Stomach (tissue), 9 donors: ENCODE results near the gene PPP1R12B. TPM values are rescaled to one million over a fixed set of nuclear protein-coding genes. Genes with fewer than 3 reads are reported as not detected.
A peak's percentile ranks its signal among the peaks of the same experiment; 100 is the strongest.
"Not testable (repeated sequence)": the region's sequence is repeated elsewhere in the genome, so short reads cannot be mapped to it uniquely, and the experiment has no call there.

Experiments
- DNase-seq, 2 donors: peaks; one replicate each; pipeline versions ENCODE4 v3.0.0 to v3.0.0-alpha.2; 2013 to 2019
- H3K27ac ChIP-seq, 5 donors: fragments of 200-600 bp in 4 of 5; sonication (generic) in 4 of 5; one replicate each; pipeline ENCODE4 v1.5.1; 2013 to 2019; ENCODE audit warnings: mild to moderate bottlenecking in 1 of 5, moderate library complexity in 1 of 5
- H3K27me3 ChIP-seq, 3 donors: fragments of 200-600 bp; sonication (generic); one replicate each; pipeline ENCODE4 v1.5.1; 2017 to 2019; ENCODE audit warnings: mixed run types in 1 of 3
- H3K36me3 ChIP-seq, 4 donors: fragments of 200-600 bp; sonication (generic); 1 replicate in 3 of 4; 2 replicates in 1 of 4; pipeline ENCODE4 v1.5.1; 2016 to 2019
- H3K4me1 ChIP-seq, 4 donors: fragments of 200-600 bp; sonication (generic); one replicate each; pipeline ENCODE4 v1.5.1; 2016 to 2019
- H3K4me3 ChIP-seq, 4 donors: fragments of 200-600 bp; sonication (generic) in 3 of 4; one replicate each; pipeline ENCODE4 v1.5.1; 2016 to 2019; ENCODE audit warnings: mild to moderate bottlenecking in 1 of 4
- H3K9me3 ChIP-seq, 4 donors: fragments of 200-600 bp; sonication (generic); one replicate each; pipeline ENCODE4 v1.5.1; 2016 to 2019
- EP300 ChIP-seq: sonication (generic); formaldehyde crosslinking; IDR thresholded peaks from one replicate; pipeline ENCODE4 v1.6.1; 2017; ENCODE audit warnings: antibody characterized with exemption
- POLR2A ChIP-seq, 4 donors: fragments of 450-650 bp; IDR thresholded peaks; one replicate each; pipeline ENCODE4 v1.6.1; 2016; ENCODE audit warnings: antibody characterized with exemption in 4 of 4, control low read depth in 2 of 4, mild to moderate bottlenecking in 1 of 4, moderate library complexity in 1 of 4
- POLR2AphosphoS5 ChIP-seq, 3 donors: sonication (generic); formaldehyde crosslinking; IDR thresholded peaks; one replicate each; pipeline ENCODE4 v1.6.1; 2016; ENCODE audit warnings: antibody characterized with exemption in 3 of 3
- WGBS, 5 donors: extraction: QIAGEN DNeasy Blood & Tissue Kit in 3 of 5; methylation state at CpG; one replicate each; pipeline versions ENCODE4 v1.1.5 to v1.1.7; 2013 to 2018; 5-methylcytosine and 5-hydroxymethylcytosine counted together
- intact Hi-C: fragments of 100-400 bp; cut with DNase I; formaldehyde crosslinking; loops from one replicate; pipeline ENCODE4 v1.15.1; 2023; ENCODE audit warnings: low total_unique reads
- polyA plus RNA-seq, 3 donors: library from polyadenylated mRNA; stranded (reverse); fragments of 200-250 nt; gene quantifications; one replicate each; pipeline ENCODE4 v1.2.3, GENCODE V29; 2013
- total RNA-seq, 5 donors: library from RNA; depleted of rRNA; stranded (reverse); fragments of >200 nt; gene quantifications; one replicate each; pipeline versions ENCODE4 v1.1.0 to v1.2.3, GENCODE V29; 2014 to 2016
- TF ChIP-seq, protein P1 (sequence below), 7 experiments: fragments of 450-650 bp in 4 of 7; fragments of 200-600 bp in 3 of 7; sonication (generic) in 3 of 7; IDR thresholded peaks; one replicate each; pipeline ENCODE4 v1.5.1; 2016 to 2019; ENCODE audit warnings: antibody characterized with exemption in 7 of 7, control low read depth in 2 of 7, mild to moderate bottlenecking in 1 of 7
- donor health status: healthy with polysubstance abuse.
- donor health status: Bipolar disorder and iron deficiency.
- donor health status: healthy.

PPP1R12B gene
- total and polyA plus RNA-seq, 8 donors = 9.7 to 352 (median 96.0) TPM

DNA sequence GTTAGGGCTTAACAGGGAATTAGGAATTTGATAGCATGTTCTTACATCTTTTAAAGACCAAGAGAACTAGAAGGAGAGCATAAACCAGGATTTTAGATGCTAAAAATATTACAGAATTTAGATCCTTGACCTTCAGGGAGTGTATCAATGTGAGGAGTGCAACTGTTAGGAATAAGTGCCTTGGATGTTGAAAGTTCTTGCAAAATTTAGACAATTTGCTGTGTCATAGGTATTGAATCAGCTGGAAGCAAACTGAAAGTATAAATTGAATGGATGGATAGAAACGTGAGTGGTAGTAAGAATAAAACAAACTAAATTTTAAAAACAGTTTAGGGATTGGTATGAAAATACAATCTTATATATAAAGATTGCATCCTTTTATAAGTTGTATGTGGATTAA lies 27.7 kb downstream of the PPP1R12B start:
- intact Hi-C loops = no loop called here
- Histone ChIP-seq H3K9me3 (no peaks in the 10 kb centered on the region), H3K36me3 (no peaks in the 10 kb centered on the region), H3K4me1 (peaks cover 0 to 28% (median 9%) of the 10 kb centered on the region in 4 donors), H3K4me3 (no peak overlapping the region), H3K27me3 (no peaks in the 10 kb centered on the region), H3K27ac (no peak overlapping the region)
- DNase-seq = no peak
- TF ChIP-seq POLR2AphosphoS5 (IDR thresholded peaks at IDR 0.05) = no peak
- TF ChIP-seq, protein P1, sequence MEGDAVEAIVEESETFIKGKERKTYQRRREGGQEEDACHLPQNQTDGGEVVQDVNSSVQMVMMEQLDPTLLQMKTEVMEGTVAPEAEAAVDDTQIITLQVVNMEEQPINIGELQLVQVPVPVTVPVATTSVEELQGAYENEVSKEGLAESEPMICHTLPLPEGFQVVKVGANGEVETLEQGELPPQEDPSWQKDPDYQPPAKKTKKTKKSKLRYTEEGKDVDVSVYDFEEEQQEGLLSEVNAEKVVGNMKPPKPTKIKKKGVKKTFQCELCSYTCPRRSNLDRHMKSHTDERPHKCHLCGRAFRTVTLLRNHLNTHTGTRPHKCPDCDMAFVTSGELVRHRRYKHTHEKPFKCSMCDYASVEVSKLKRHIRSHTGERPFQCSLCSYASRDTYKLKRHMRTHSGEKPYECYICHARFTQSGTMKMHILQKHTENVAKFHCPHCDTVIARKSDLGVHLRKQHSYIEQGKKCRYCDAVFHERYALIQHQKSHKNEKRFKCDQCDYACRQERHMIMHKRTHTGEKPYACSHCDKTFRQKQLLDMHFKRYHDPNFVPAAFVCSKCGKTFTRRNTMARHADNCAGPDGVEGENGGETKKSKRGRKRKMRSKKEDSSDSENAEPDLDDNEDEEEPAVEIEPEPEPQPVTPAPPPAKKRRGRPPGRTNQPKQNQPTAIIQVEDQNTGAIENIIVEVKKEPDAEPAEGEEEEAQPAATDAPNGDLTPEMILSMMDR (IDR thresholded peaks at IDR 0.05) = no peak
- 43 to 64% (median 48%) methylated on average over 1 of the region's 1 CpG for WGBS, 5 donors

DNA sequence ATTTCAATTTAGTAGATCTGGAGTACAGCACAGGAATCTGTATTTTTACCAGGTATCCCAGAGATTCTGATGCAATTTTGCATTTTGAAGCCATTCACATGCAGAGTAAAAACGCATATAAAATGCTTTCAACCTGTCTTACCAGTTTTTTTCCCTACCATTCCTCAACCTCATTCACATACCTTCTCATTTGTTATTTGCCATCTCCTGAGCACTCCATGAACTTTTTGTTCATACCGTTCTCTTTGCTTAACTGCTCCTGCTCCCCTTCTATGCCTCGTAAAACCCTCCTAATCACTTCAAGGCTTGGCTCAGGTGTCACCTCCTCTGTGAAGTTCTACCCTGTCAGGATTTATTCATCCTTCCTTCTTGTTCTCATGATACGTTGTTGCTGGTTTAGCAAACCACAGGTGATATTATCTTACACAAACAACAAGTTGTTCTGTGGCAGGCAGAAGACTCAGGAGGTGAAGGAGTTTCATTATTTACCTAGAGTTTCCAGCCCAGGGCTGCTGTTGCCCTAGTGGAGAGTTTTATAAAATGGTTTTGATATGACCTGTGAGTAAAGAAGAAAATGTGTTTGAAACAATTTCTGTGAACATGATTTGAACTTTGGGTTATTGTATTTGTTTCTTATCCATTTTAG lies 31.5 kb downstream of the PPP1R12B start:
- TF ChIP-seq, protein P1 (IDR thresholded peaks at IDR 0.05) = peak in 1 of 7 experiments; percentile 18
- H3K4me1 ChIP-seq = peaks cover 0 to 19% (median 6%) of the 10 kb centered on the region in 4 donors
- H3K27ac ChIP-seq, intact Hi-C loops, H3K9me3 ChIP-seq, H3K36me3 ChIP-seq, H3K27me3 ChIP-seq, H3K4me3 ChIP-seq: not testable (repeated sequence)
- 22 to 51% (median 31%) methylated on average over 4 of the region's 4 CpGs for WGBS, 5 donors
- peak in 1 of 2 donors; percentile 13 for DNase-seq

DNA sequence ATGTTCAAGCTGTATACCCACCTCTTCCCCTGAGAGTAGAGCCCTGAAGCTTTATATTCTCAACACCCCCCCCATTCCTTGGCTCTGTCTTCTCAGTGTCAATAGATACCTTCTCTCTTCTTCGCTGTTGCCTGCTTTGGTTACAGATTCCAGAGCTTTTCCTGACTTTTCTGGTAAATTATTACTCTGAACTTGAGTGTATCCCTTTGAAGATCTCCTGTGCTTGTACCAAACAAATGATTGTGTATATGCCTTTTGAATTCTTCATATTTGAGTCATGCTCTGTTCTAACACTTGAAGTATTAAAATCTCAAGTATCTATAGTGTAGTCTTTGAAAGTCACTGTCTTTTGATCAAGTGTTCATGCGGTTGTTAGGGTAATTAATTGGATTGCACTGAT lies 32.0 kb downstream of the PPP1R12B start:
- peaks cover 0 to 19% (median 6%) of the 10 kb centered on the region in 4 donors for H3K4me1 ChIP-seq
- DNase-seq, H3K27ac ChIP-seq, H3K27me3 ChIP-seq, H3K9me3 ChIP-seq, intact Hi-C loops, H3K4me3 ChIP-seq, H3K36me3 ChIP-seq: not testable (repeated sequence)
- WGBS, 5 donors = 80 to 92% (median 83%) methylated on average over 2 of the region's 2 CpGs

DNA sequence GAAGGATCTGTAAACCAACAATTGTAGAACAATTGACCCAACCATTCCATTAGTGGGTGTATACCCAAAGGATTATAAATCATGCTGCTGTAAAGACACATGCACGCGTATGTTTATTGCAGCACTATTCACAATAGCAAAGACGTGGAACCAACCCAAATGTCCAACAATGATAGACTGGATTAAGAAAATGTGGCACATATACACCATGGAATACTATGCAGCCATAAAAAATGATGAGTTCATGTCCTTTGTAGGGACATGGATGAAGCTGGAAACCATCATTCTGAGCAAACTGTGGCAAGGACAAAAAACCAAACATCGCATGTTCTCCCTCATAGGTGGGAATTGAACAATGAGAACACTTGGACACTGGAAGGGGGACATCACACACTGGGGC lies 33.4 kb downstream of the PPP1R12B start:
- H3K27me3 ChIP-seq, H3K27ac ChIP-seq, intact Hi-C loops, DNase-seq, H3K9me3 ChIP-seq, H3K36me3 ChIP-seq, H3K4me3 ChIP-seq: not testable (repeated sequence)
- WGBS, 5 donors = 83 to 98% (median 96%) methylated on average over 4 of the region's 4 CpGs
- peaks cover 0 to 12% (median 6%) of the 10 kb centered on the region in 4 donors for H3K4me1 ChIP-seq

DNA sequence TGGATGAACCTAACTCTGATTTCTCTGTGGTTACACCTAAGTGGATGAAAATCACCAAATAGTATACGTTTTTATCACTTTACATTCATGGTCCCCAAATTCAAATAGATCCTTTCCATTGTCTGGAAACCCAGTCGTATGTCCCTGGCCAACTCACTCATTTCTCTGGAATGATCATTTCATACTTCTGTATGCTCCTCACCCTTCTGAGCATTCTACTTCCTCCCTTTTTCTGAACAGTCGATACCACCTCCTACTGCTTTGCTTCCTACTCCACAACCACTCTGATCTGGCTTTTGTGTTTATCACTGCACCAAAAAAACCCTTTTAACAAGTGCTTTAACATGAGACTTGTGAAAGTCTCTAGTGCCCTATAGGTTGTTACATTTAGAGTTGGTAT lies 47.3 kb downstream of the PPP1R12B start:
- H3K36me3 ChIP-seq, H3K9me3 ChIP-seq, intact Hi-C loops, H3K27me3 ChIP-seq, H3K4me3 ChIP-seq, DNase-seq, H3K27ac ChIP-seq: not testable (repeated sequence)
- 66 to 84% (median 74%) methylated on average over 3 of the region's 3 CpGs for WGBS, 5 donors
- H3K4me1 ChIP-seq = peaks cover 0 to 15% (median 5%) of the 10 kb centered on the region in 4 donors

DNA sequence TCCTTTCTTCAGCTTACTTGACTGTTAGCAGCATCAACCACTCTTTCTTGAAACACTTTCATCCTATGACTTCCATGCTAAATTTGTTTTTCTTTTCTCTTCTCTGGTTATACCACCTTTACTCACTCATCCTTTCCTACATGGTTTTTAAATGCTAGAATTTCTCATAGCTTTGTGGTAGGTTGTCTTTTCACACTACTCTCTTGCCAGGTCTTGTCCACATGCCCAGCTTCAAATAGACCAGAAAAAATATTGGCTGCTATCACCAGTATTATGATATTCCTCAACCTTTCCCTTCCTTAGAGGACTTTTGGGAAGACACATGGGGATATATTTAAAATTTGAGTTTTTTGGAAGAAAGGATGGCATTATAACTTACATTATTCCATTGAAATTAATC lies 48.8 kb downstream of the PPP1R12B start:
- H3K9me3 ChIP-seq = no peaks in the 10 kb centered on the region
- H3K4me1 ChIP-seq = peaks cover 0 to 17% (median 5%) of the 10 kb centered on the region in 4 donors
- no peak for DNase-seq
- no peaks in the 10 kb centered on the region for H3K36me3 ChIP-seq
- no peaks in the 10 kb centered on the region for H3K27me3 ChIP-seq
- H3K4me3 ChIP-seq = no peak overlapping the region
- no peak overlapping the region for H3K27ac ChIP-seq
- TF ChIP-seq EP300 (no peak), POLR2AphosphoS5 (IDR thresholded peaks at IDR 0.05) (no peak), POLR2A (IDR thresholded peaks at IDR 0.05) (no peak)
- TF ChIP-seq, protein P1 (IDR thresholded peaks at IDR 0.05) = no peak
- intact Hi-C loops = no loop called here

DNA sequence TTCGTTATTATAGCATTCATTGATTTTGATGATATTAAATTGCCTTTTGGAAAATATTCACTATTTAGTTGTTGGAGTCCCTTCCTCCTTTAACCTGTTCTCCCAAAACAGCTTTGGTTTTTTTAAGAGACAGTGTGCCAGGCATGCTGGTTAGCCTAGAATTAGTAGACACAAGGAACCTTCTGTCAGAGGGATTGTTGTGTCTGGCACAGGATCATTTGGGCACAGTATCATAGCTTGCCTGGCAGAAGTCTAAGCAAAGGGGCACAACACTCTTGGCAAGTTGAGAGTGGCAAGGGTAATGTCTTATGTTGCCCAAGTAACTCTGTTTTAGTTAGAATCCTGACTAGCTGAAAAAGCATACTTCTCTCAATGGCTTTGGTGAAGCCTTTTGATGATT lies 49.9 kb downstream of the PPP1R12B start:
- 82 to 96% (median 95%) methylated on average over 1 of the region's 1 CpG for WGBS, 5 donors
- DNase-seq, H3K27ac ChIP-seq, H3K27me3 ChIP-seq, H3K4me3 ChIP-seq, H3K9me3 ChIP-seq, H3K36me3 ChIP-seq, intact Hi-C loops: not testable (repeated sequence)
- H3K4me1 ChIP-seq = peaks cover 0 to 21% (median 5%) of the 10 kb centered on the region in 4 donors

DNA sequence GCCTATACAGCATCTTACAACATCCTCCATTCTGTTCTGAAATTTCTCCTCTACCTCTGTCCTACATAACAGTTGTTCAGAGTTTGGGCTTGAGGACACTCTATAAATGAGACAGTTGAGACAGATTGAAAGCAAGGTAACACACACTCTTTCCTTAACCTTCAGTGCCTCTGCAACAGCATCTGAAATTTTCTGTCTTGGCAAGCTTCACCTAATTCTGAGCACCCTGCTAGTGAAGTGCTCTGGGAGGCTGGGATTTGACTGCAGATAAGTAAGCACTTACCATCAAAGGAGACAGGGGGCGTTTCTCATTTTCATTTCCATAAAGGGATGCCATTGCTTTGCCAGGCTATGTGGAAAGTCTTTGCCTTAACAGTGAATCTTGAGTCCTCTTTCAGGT lies 53.3 kb downstream of the PPP1R12B start:
- H3K27me3 ChIP-seq, H3K36me3 ChIP-seq, H3K27ac ChIP-seq, DNase-seq, H3K9me3 ChIP-seq, H3K4me3 ChIP-seq, intact Hi-C loops: not testable (repeated sequence)
- 45 to 83% (median 64%) methylated on average over 1 of the region's 1 CpG for WGBS, 5 donors
- H3K4me1 ChIP-seq = peaks cover 0 to 46% (median 10%) of the 10 kb centered on the region in 4 donors

DNA sequence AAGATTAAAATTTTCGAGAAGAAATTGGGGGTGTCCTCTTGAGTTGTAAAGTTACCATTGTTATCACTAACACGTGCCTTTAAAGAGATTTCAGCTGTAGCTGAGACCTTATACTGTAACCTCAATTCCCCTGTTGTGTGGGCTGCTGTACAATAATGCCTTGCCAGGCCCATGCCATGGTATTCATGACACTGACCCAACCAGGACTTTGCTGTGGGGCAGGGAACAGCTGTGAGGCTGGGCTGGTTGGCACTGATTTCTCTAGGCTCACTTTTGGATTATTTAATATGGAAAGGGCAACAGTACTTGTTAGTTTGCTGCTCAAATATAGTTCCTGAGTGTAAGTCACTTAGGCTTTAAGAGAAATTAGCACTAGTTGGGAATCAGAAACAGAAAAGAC lies 54.9 kb downstream of the PPP1R12B start:
- H3K4me3 ChIP-seq, H3K27me3 ChIP-seq, H3K36me3 ChIP-seq, intact Hi-C loops, H3K9me3 ChIP-seq, DNase-seq, H3K27ac ChIP-seq: not testable (repeated sequence)
- WGBS, 5 donors = 64 to 74% (median 68%) methylated on average over 2 of the region's 2 CpGs
- peaks cover 0 to 44% (median 12%) of the 10 kb centered on the region in 4 donors for H3K4me1 ChIP-seq
